Mucosa of descending colon (tissue), 3 donors: Measurements from ENCODE around the gene ETV4. TPM values are rescaled to one million over a fixed set of nuclear protein-coding genes. Genes with fewer than 3 reads are reported as not detected.

Source experiments
- ATAC-seq: fragments of 200-7000 bp; cut with Tn5 transposase; one replicate; pipeline ENCODE4 v1.9.1; 2020; ENCODE audit warnings: mild to moderate bottlenecking, moderate library complexity
- DNase-seq, 3 donors: peaks; one replicate each; pipeline ENCODE4 v3.0.0-alpha.2; 2020
- H3K36me3 ChIP-seq: fragments of 200-600 bp; one replicate; pipeline ENCODE4 v1.8.0; 2021; ENCODE audit warnings: low read depth, mild to moderate bottlenecking
- H3K4me1 ChIP-seq: fragments of 200-600 bp; one replicate; pipeline ENCODE4 v1.8.0; 2021; ENCODE audit warnings: low read depth, mild to moderate bottlenecking
- H3K4me3 ChIP-seq: fragments of 200-600 bp; one replicate; pipeline ENCODE4 v1.8.0; 2021; ENCODE audit warnings: mild to moderate bottlenecking
- H3K9me3 ChIP-seq: fragments of 200-600 bp; one replicate; pipeline ENCODE4 v1.8.0; 2021; ENCODE audit warnings: mild to moderate bottlenecking
- intact Hi-C, 2 donors: fragments of 100-400 bp; cut with DNase I in 1 of 2; cut with micrococcal nuclease in 1 of 2; formaldehyde crosslinking; loops; one replicate each; pipeline versions ENCODE4 v1.11.0 to v1.11.1; 2022; cut with DNase I, micrococcal nuclease
- total RNA-seq, 3 donors: library from RNA; stranded (reverse); fragmentation: NEBNext Ultra II Directional in 2 of 3; extraction: Animal tissue kit (Norgen Biotek cat#: 25700) in 2 of 3; gene quantifications; one replicate each; pipeline versions ENCODE4 v1.2.1 to v1.2.4, GENCODE V29; 2021 to 2023
- TF ChIP-seq, protein P1 (sequence below): fragments of 200-600 bp; IDR thresholded peaks from one replicate; pipeline ENCODE4 v1.8.0; 2022; ENCODE audit warnings: antibody characterized with exemption, mild to moderate bottlenecking
- donor health status: DM: no; HTN: no; CAD: no; lungs with moderate emphysema.
- donor health status: DM: no; HTN: no; CAD: no.
- donor health status: DM: no; HTN: yes; CAD: no.

Gene ETV4
- total RNA-seq, 3 donors from 2014 or later: 0.67 to 0.72 (median 0.70) TPM

DNA sequence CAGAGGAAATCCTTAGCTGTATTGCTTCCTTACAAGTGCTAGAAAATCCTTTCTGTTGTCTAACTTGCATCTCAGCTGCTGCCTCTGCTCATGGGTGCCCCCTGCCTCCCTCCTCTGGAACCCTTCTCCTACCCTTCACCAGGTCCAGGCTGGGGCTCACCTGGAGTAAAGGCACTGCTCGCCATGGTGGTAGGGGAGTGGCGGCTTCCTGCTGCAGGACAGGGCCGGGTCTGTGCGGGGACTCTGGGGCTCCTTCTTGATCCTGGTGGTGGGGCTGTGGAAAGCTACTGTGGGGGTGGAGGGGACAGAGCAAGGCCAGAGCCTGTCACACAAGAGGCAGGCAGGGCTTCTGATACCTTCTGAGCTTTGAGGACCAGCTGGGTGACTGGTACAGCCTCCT, 12.4 kb downstream of the ETV4 start:
- ATAC-seq: no peak
- no peak overlapping the region for H3K4me3 ChIP-seq
- peaks cover 13% of the 10 kb centered on the region for H3K4me1 ChIP-seq
- intact Hi-C loops: no loop called here
- H3K9me3 ChIP-seq: no peaks in the 10 kb centered on the region
- no peak for DNase-seq
- no peaks in the 10 kb centered on the region for H3K36me3 ChIP-seq
- TF ChIP-seq, protein P1, sequence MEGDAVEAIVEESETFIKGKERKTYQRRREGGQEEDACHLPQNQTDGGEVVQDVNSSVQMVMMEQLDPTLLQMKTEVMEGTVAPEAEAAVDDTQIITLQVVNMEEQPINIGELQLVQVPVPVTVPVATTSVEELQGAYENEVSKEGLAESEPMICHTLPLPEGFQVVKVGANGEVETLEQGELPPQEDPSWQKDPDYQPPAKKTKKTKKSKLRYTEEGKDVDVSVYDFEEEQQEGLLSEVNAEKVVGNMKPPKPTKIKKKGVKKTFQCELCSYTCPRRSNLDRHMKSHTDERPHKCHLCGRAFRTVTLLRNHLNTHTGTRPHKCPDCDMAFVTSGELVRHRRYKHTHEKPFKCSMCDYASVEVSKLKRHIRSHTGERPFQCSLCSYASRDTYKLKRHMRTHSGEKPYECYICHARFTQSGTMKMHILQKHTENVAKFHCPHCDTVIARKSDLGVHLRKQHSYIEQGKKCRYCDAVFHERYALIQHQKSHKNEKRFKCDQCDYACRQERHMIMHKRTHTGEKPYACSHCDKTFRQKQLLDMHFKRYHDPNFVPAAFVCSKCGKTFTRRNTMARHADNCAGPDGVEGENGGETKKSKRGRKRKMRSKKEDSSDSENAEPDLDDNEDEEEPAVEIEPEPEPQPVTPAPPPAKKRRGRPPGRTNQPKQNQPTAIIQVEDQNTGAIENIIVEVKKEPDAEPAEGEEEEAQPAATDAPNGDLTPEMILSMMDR: no peak

DNA sequence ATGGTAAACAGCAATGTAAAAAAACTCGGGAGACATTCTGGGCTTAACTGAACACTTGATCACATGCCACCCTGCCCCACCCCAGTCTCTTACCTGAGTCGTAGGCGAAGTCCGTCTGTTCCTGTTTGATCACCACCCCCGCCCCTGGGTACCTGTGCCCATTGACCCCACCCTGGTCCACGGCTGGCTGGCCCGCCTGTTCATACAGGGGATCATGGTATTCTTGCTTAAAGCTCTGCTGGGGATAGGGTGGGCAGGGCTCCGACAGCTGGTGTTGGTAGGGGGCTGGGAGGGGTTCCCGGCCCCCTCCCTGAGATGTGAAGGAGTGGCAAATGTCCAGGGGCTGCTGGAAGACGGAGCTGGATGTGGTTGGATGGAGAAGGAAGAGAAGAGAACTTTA, 13.6 kb downstream of the ETV4 start:
- ATAC-seq (peak; percentile 85), DNase-seq (peak; percentile 72 to 83 (median 78))
- Histone ChIP-seq H3K4me3 (no peak overlapping the region), H3K4me1 (peaks cover 19% of the 10 kb centered on the region), H3K9me3 (no peaks in the 10 kb centered on the region), H3K36me3 (no peaks in the 10 kb centered on the region)
- intact Hi-C loops: no loop called here
- TF ChIP-seq, protein P1: no peak

DNA sequence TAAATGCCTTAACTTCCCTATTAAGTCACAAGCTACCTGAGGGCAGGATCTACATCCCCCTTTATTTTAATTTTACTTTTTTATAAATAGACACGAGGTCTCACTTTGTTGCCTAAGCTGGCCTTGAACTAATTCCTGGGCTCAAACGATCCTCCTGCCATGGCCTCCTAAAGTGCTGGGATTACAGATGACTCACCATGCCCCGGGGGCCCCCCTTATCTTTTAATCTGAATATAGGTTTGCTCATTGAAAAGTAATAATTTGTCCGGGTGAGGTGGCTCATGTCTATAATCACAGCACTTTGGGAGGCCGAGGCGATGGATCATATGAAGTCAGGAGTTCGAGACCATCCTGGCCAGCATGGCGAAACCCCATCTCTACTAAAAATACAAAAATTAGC, 14.2 kb downstream of the ETV4 start:
- TF ChIP-seq, protein P1: no peak
- intact Hi-C loops: no loop called here
- DNase-seq (no peak), ATAC-seq (no peak)
- Histone ChIP-seq H3K4me1 (peaks cover 19% of the 10 kb centered on the region), H3K36me3 (no peaks in the 10 kb centered on the region), H3K9me3 (no peaks in the 10 kb centered on the region), H3K4me3 (no peak overlapping the region)

- H3K9me3 ChIP-seq: no peaks in the 10 kb centered on the region
- TF ChIP-seq, protein P1: no peak
- ATAC-seq: no peak
- DNase-seq: no peak
- H3K4me3 ChIP-seq: no peak overlapping the region
- intact Hi-C loops: no loop called here
- H3K4me1 ChIP-seq: peaks cover 19% of the 10 kb centered on the region
- no peaks in the 10 kb centered on the region for H3K36me3 ChIP-seq
Measured at GRCh38 chr17:43531082-43531378, 15.1 kb downstream of the ETV4 start.

GRCh38 chr17:43530288-43531081, 15.7 kb downstream of the ETV4 start:
- Histone ChIP-seq H3K4me3 (no peak overlapping the region), H3K36me3 (no peaks in the 10 kb centered on the region), H3K9me3 (no peaks in the 10 kb centered on the region), H3K4me1 (peaks cover 19% of the 10 kb centered on the region)
- ATAC-seq (peak; percentile 30), DNase-seq (peak in 2 of 3 donors; percentile 46 to 49)
- TF ChIP-seq, protein P1: no peak
- intact Hi-C loops: no loop called here

- intact Hi-C loops: no loop called here
- Histone ChIP-seq H3K4me3 (no peak overlapping the region), H3K9me3 (no peaks in the 10 kb centered on the region), H3K36me3 (peaks cover 3% of the 10 kb centered on the region), H3K4me1 (peaks cover 19% of the 10 kb centered on the region)
- TF ChIP-seq, protein P1: no peak
- no peak for DNase-seq
- ATAC-seq: peak; percentile 39
Measured at GRCh38 chr17:43529947-43530287, 16.2 kb downstream of the ETV4 start.
